Fibroblast of lung (primary cell): Measurements from ENCODE around the gene NCAN. TPM values are rescaled to one million over a fixed set of nuclear protein-coding genes. Genes with fewer than 3 reads are reported as not detected.

Experiments used
- DNase-seq, 2 donors: peaks; one replicate each; pipeline versions ENCODE4 v3.0.0 to v3.0.0-alpha.2; 2010; ENCODE audit warnings: low read depth in 2 of 2
- H2AFZ ChIP-seq: 2 replicates; pipeline ENCODE4 v1.5.1; 2012; ENCODE audit warnings: low read length, control low read depth, inconsistent platforms
- H3K27ac ChIP-seq: 2 replicates; pipeline ENCODE4 v1.5.1; 2011; ENCODE audit warnings: low read length, control low read depth; ENCODE audit not compliant: insufficient read depth
- H3K27me3 ChIP-seq: 2 replicates; pipeline ENCODE4 v1.5.1; 2011; ENCODE audit warnings: mild to moderate bottlenecking, low read length; ENCODE audit not compliant: control insufficient read depth, insufficient read depth
- H3K36me3 ChIP-seq: 2 replicates; pipeline ENCODE4 v1.5.1; 2011; ENCODE audit warnings: low read length; ENCODE audit not compliant: control insufficient read depth, insufficient read depth
- H3K4me1 ChIP-seq: 2 replicates; pipeline ENCODE4 v1.5.1; 2011; ENCODE audit warnings: low read length; ENCODE audit not compliant: control insufficient read depth, insufficient read depth; ENCODE audit errors: extremely low read depth
- H3K4me2 ChIP-seq: 2 replicates; pipeline ENCODE4 v1.5.1; 2011; ENCODE audit warnings: low read length, control low read depth; ENCODE audit not compliant: insufficient read depth; ENCODE audit errors: extremely low read depth
- H3K4me3 ChIP-seq, 4 experiments: fragments of 200-600 bp in 1 of 4; sonication (generic) in 1 of 4; replicated peaks in 1 of 4; 2 replicates each; pipeline ENCODE4 v1.5.1; 2011 to 2016; ENCODE audit warnings: low read length in 4 of 4, low read depth in 3 of 4, mild to moderate bottlenecking in 3 of 4, control low read depth in 2 of 4, inconsistent platforms in 1 of 4, mixed read lengths in 1 of 4; ENCODE audit not compliant: insufficient read depth in 1 of 4; ENCODE audit errors: control extremely low read depth in 1 of 4
- H3K79me2 ChIP-seq: 2 replicates; pipeline ENCODE4 v1.5.1; 2012; ENCODE audit warnings: mild to moderate bottlenecking, low read length, inconsistent platforms; ENCODE audit not compliant: control insufficient read depth, insufficient read depth
- H3K9ac ChIP-seq: 2 replicates; pipeline ENCODE4 v1.5.1; 2011; ENCODE audit warnings: mild to moderate bottlenecking, low read length, control low read depth; ENCODE audit not compliant: insufficient read depth
- H3K9me3 ChIP-seq: 2 replicates; pipeline ENCODE4 v1.5.1; 2012; ENCODE audit warnings: low read depth, low read length; ENCODE audit not compliant: control insufficient read depth, insufficient read depth
- H4K20me1 ChIP-seq: 2 replicates; pipeline ENCODE4 v1.5.1; 2011; ENCODE audit warnings: low read length; ENCODE audit not compliant: control insufficient read depth, insufficient read depth; ENCODE audit errors: extremely low read depth
- CTCF ChIP-seq, 2 donors: IDR thresholded peaks in 1 of 2; conservative IDR thresholded peaks in 1 of 2; 1 replicate in 1 of 2; 2 replicates in 1 of 2; pipeline ENCODE4 v1.5.1; 2011 to 2012; ENCODE audit warnings: low read length in 2 of 2, control low read depth in 1 of 2, inconsistent platforms in 1 of 2, low read depth in 1 of 2, mild to moderate bottlenecking in 1 of 2
- EZH2 ChIP-seq: IDR thresholded peaks from 2 replicates; pipeline ENCODE4 v1.5.1; 2012; ENCODE audit warnings: low read length, control low read depth, mild to moderate bottlenecking; ENCODE audit errors: missing control alignments
- polyA plus RNA-seq, 2 donors: library from polyadenylated mRNA; depleted of rRNA in 1 of 2; stranded (reverse) in 1 of 2; unstranded in 1 of 2; fragments of >200 nt; gene quantifications; 2 replicates each; pipeline ENCODE4 v1.2.1, GENCODE V29; 2011 to 2012; ENCODE audit warnings: missing spikeins in 1 of 2
- total RNA-seq: library from RNA; depleted of rRNA; stranded (reverse); fragments of >200 nt; gene quantifications from 2 replicates; pipeline ENCODE4 v1.2.1, GENCODE V29; 2014

Gene NCAN
- total and polyA plus RNA-seq, 2 donors (not counting 1 experiment from before 2014, with no cell fraction given) = under 0.01 TPM; not detected in 1

- Histone ChIP-seq H4K20me1 (no peaks in the 10 kb centered on the region), H3K9ac (no peak overlapping the region), H3K9me3 (no peaks in the 10 kb centered on the region), H3K27me3 (peaks cover 14% of the 10 kb centered on the region), H3K4me3 (no peak overlapping the region), H2AFZ (no peak overlapping the region), H3K4me2 (no peak overlapping the region), H3K4me1 (no peaks in the 10 kb centered on the region), H3K27ac (no peak overlapping the region), H3K79me2 (no peaks in the 10 kb centered on the region), H3K36me3 (peaks cover 2% of the 10 kb centered on the region)
- DNase-seq = no peak
- TF ChIP-seq EZH2 (no peak), CTCF (conservative IDR thresholded peaks at IDR 0.05 in 1 of 2, IDR thresholded peaks at IDR 0.05 in 1 of 2; ENCODE audit: low read depth in 1 of 2, low read length in 2 of 2) (no peak)
Observed at GRCh38 chr19:19270749-19271571, 59.2 kb downstream of the NCAN start.

GRCh38 chr19:19271828-19272599 is 60.3 kb downstream of the NCAN start:
- no peaks in the 10 kb centered on the region for H4K20me1 ChIP-seq
- H3K4me2 ChIP-seq = no peak overlapping the region
- H3K27me3 ChIP-seq = peaks cover 14% of the 10 kb centered on the region
- H3K27ac ChIP-seq = no peak overlapping the region
- H3K9me3 ChIP-seq = no peaks in the 10 kb centered on the region
- no peak overlapping the region for H3K4me3 ChIP-seq
- H3K36me3 ChIP-seq = peaks cover 7% of the 10 kb centered on the region
- no peak for DNase-seq
- H2AFZ ChIP-seq = no peak overlapping the region
- TF ChIP-seq EZH2 (no peak), CTCF (conservative IDR thresholded peaks at IDR 0.05 in 1 of 2, IDR thresholded peaks at IDR 0.05 in 1 of 2; ENCODE audit: low read depth in 1 of 2, low read length in 2 of 2) (no peak)
- H3K79me2 ChIP-seq = no peaks in the 10 kb centered on the region
- H3K9ac ChIP-seq = no peak overlapping the region
- H3K4me1 ChIP-seq = no peaks in the 10 kb centered on the region

- peak in 1 of 2 donors; percentile 28 for DNase-seq
- no peaks in the 10 kb centered on the region for H3K79me2 ChIP-seq
- no peaks in the 10 kb centered on the region for H3K9me3 ChIP-seq
- no peak overlapping the region for H2AFZ ChIP-seq
- H3K9ac ChIP-seq = no peak overlapping the region
- H3K27ac ChIP-seq = no peak overlapping the region
- peaks cover 13% of the 10 kb centered on the region for H3K36me3 ChIP-seq
- TF ChIP-seq CTCF (conservative IDR thresholded peaks at IDR 0.05 in 1 of 2, IDR thresholded peaks at IDR 0.05 in 1 of 2; ENCODE audit: low read depth in 1 of 2, low read length in 2 of 2) (no peak), EZH2 (no peak)
- H3K4me3 ChIP-seq = no peak overlapping the region
- H3K4me2 ChIP-seq = no peak overlapping the region
- H3K27me3 ChIP-seq = peaks cover 11% of the 10 kb centered on the region
- no peaks in the 10 kb centered on the region for H4K20me1 ChIP-seq
- H3K4me1 ChIP-seq = no peaks in the 10 kb centered on the region
Observed at GRCh38 chr19:19274146-19274545, 62.4 kb downstream of the NCAN start.
